ENCODE measurements around the gene PIGN. TPM values are rescaled to one million over a fixed set of nuclear protein-coding genes. Genes with fewer than 3 reads are reported as not detected.

Gene PIGN
- polyA plus RNA-seq, 1 experiment: 33.7 TPM

GRCh38 chr18:62017618-62018017 is 169.2 kb downstream of the PIGN start:
- ChIA-PET POLR2A (interaction anchor here (0.7 to 1.1 kb wide), 2 partner anchors 19 to 24 kb away, joined by 3 to 7 read pairs; no protein-coding TSS in a partner anchor), CTCF (interaction anchor here (1.1 to 1.8 kb wide), 4 partner anchors 21 to 436 kb away, joined by 3 to 4 read pairs (median 4); no protein-coding TSS in a partner anchor)
- DNase-seq (ENCODE audit: low read depth, low spot score): no peak
- Histone ChIP-seq H3K4me3 (ENCODE audit: low read depth, low read length) (no peak overlapping the region), H3K27me3 (ENCODE audit: control insufficient read depth, insufficient read depth, low read length) (no peaks in the 10 kb centered on the region), H3K27ac (ENCODE audit: low read depth, low read length) (peak overlapping the region; percentile 85), H3K9me3 (ENCODE audit: control insufficient read depth, insufficient read depth, low read length) (peaks cover 4% of the 10 kb centered on the region; the same call in 1 of the 2 replicates)
- no peak for TF ChIP-seq CTCF (IDR thresholded peaks at IDR 0.05; ENCODE audit: low read depth, low read length)

GRCh38 chr18:62011416-62011815 is 175.4 kb downstream of the PIGN start:
- Histone ChIP-seq H3K27me3 (ENCODE audit: control insufficient read depth, insufficient read depth, low read length) (no peaks in the 10 kb centered on the region), H3K27ac (ENCODE audit: low read depth, low read length) (no peak overlapping the region), H3K9me3 (ENCODE audit: control insufficient read depth, insufficient read depth, low read length) (peaks cover 4% of the 10 kb centered on the region; the same call in 1 of the 2 replicates), H3K4me3 (ENCODE audit: low read depth, low read length) (no peak overlapping the region)
- DNase-seq (ENCODE audit: low read depth, low spot score): no peak
- ChIA-PET CTCF (no interaction called here), POLR2A (no interaction called here)
- no peak for TF ChIP-seq CTCF (IDR thresholded peaks at IDR 0.05; ENCODE audit: low read depth, low read length)

- ChIA-PET CTCF (no interaction called here), POLR2A (no interaction called here)
- Histone ChIP-seq H3K9me3 (ENCODE audit: control insufficient read depth, insufficient read depth, low read length) (peaks cover 12% of the 10 kb centered on the region; the same call in 1 of the 2 replicates), H3K4me3 (ENCODE audit: low read depth, low read length) (no peak overlapping the region), H3K27me3 (ENCODE audit: control insufficient read depth, insufficient read depth, low read length) (no peaks in the 10 kb centered on the region), H3K27ac (ENCODE audit: low read depth, low read length) (no peak overlapping the region)
- no peak for DNase-seq (ENCODE audit: low read depth, low spot score)
- no peak for TF ChIP-seq CTCF (IDR thresholded peaks at IDR 0.05; ENCODE audit: low read depth, low read length)
Measured at GRCh38 chr18:62009521-62009920, 177.3 kb downstream of the PIGN start.

- no peak for TF ChIP-seq CTCF (IDR thresholded peaks at IDR 0.05; ENCODE audit: low read depth, low read length)
- H3K27me3 ChIP-seq (ENCODE audit: control insufficient read depth, insufficient read depth, low read length): no peaks in the 10 kb centered on the region
- DNase-seq (ENCODE audit: low read depth, low spot score): no peak
- ChIA-PET CTCF (no interaction called here), POLR2A (no interaction called here)
- H3K9me3 ChIP-seq (ENCODE audit: control insufficient read depth, insufficient read depth, low read length): peaks cover 17% of the 10 kb centered on the region
- no peak overlapping the region for H3K4me3 ChIP-seq (ENCODE audit: low read depth, low read length)
- no peak overlapping the region for H3K27ac ChIP-seq (ENCODE audit: low read depth, low read length)
Measured at GRCh38 chr18:62001396-62001795, 185.5 kb downstream of the PIGN start.

- peak; percentile 69 for DNase-seq (ENCODE audit: low read depth, low spot score)
- POLR2A ChIA-PET: interaction anchor here (1.4 kb wide), 1 partner anchor 19 kb away, joined by 7 read pairs; no protein-coding TSS in a partner anchor
- CTCF ChIA-PET: interaction anchor here (0.7 to 1.0 kb wide), 3 partner anchors 78 to 130 kb away, joined by 3 to 5 read pairs (median 4); no protein-coding TSS in a partner anchor
Measured at GRCh38 chr18:61998957-61999356, 187.9 kb downstream of the PIGN start.

More at GRCh38 chr18:61998957-61999356, 187.9 kb downstream of the PIGN start:
- TF ChIP-seq CTCF (IDR thresholded peaks at IDR 0.05; ENCODE audit: low read depth, low read length): no peak
- no peaks in the 10 kb centered on the region for H3K27me3 ChIP-seq (ENCODE audit: control insufficient read depth, insufficient read depth, low read length)
- H3K9me3 ChIP-seq (ENCODE audit: control insufficient read depth, insufficient read depth, low read length): peaks cover 7% of the 10 kb centered on the region
- no peak overlapping the region for H3K4me3 ChIP-seq (ENCODE audit: low read depth, low read length)
- peak overlapping the region; percentile 40 for H3K27ac ChIP-seq (ENCODE audit: low read depth, low read length)

Data from AG04450 (cell line).